K562 (cell line): ENCODE results near the gene USH1G. TPM values are rescaled to one million over a fixed set of nuclear protein-coding genes. Genes with fewer than 3 reads are reported as not detected.

ENCODE experiments used
- ARID3A ChIP-seq: IDR thresholded peaks from 2 replicates; pipeline ENCODE4 v1.6.1; 2012; ENCODE audit warnings: low read depth, low read length, improper control_type of control experiment, borderline replicate concordance
- CAMTA2 ChIP-seq: fragments of 250-450 bp; sonication (Bioruptor Pico); conservative IDR thresholded peaks from 2 replicates; pipeline ENCODE4 v1.5.1; 2022
- ETV6 ChIP-seq, 3 experiments: fragments of 150-350 bp in 1 of 3; sonication (generic) in 1 of 3; formaldehyde crosslinking in 1 of 3; IDR thresholded peaks; 2 replicates each; pipeline versions ENCODE4 v1.6.1 to v1.8.0; 2014 to 2022; ENCODE audit warnings: borderline replicate concordance in 2 of 3, low read depth in 2 of 3, antibody characterized with exemption in 1 of 3, low read length in 1 of 3, mild to moderate bottlenecking in 1 of 3, missing genetic modification reagents in 1 of 3
- GTF2F1 ChIP-seq: IDR thresholded peaks from 2 replicates; pipeline ENCODE4 v1.6.1; 2011; ENCODE audit warnings: low read depth, low read length, improper control_type of control experiment
- HDAC8 ChIP-seq: fragments of 450-650 bp; IDR thresholded peaks from 2 replicates; pipeline ENCODE4 v1.6.1; 2016; ENCODE audit warnings: mild to moderate bottlenecking, missing genetic modification characterization, moderate library complexity, missing compliant biosample characterization
- ID3 ChIP-seq, 2 experiments: fragments of 250-450 bp in 1 of 2; fragments of 450-650 bp in 1 of 2; sonication (Bioruptor Pico) in 1 of 2; IDR thresholded peaks; 2 replicates each; pipeline versions ENCODE4 v1.6.1 to v1.8.0; 2016 to 2021; ENCODE audit warnings: mild to moderate bottlenecking in 2 of 2, moderate library complexity in 2 of 2, missing compliant biosample characterization in 1 of 2, missing genetic modification characterization in 1 of 2
- KDM2B ChIP-seq: fragments of 250-450 bp; sonication (Bioruptor Pico); IDR thresholded peaks from 2 replicates; pipeline ENCODE4 v1.8.0; 2021; ENCODE audit warnings: mild to moderate bottlenecking, moderate library complexity
- L3MBTL2 ChIP-seq: fragments of 450-650 bp; IDR thresholded peaks from 2 replicates; pipeline ENCODE4 v1.6.1; 2016; ENCODE audit warnings: mild to moderate bottlenecking, moderate library complexity
- MED1 ChIP-seq: sonication (generic); formaldehyde crosslinking; IDR thresholded peaks from 2 replicates; pipeline ENCODE4 v1.8.1; 2023; ENCODE audit warnings: missing genetic modification reagents, borderline replicate concordance
- MEIS2 ChIP-seq: fragments of 450-650 bp; IDR thresholded peaks from 2 replicates; pipeline ENCODE4 v1.6.1; 2014; ENCODE audit warnings: mild to moderate bottlenecking; ENCODE audit not compliant: partially characterized antibody
- MNT ChIP-seq, 2 experiments: fragments of 450-650 bp; conservative IDR thresholded peaks; 2 replicates each; pipeline ENCODE4 v1.6.1; 2017; ENCODE audit warnings: mild to moderate bottlenecking in 2 of 2, moderate library complexity in 2 of 2
- RBFOX2 ChIP-seq: fragments of 200-400 bp; formaldehyde crosslinking; IDR thresholded peaks from 2 replicates; pipeline ENCODE4 v1.6.1; 2017; ENCODE audit warnings: low read depth, mild to moderate bottlenecking, low read length, moderate library complexity
- RBM39 ChIP-seq: fragments of 200-400 bp; formaldehyde crosslinking; optimal IDR thresholded peaks from 2 replicates; pipeline ENCODE3; 2018; ENCODE audit warnings: low read depth, low read length
- SAFB ChIP-seq: fragments of 200-400 bp; formaldehyde crosslinking; IDR thresholded peaks from 2 replicates; pipeline ENCODE4 v1.6.1; 2017; ENCODE audit warnings: low read depth, low read length, borderline replicate concordance
- SRF ChIP-seq, 2 experiments: fragments of 250-450, 450-650 bp in 1 of 2; sonication (Bioruptor Pico) in 1 of 2; sonication (generic) in 1 of 2; formaldehyde crosslinking; IDR thresholded peaks; 2 replicates each; pipeline versions ENCODE4 v1.5.0 to v1.5.1; 2020 to 2022; ENCODE audit warnings: mild to moderate bottlenecking in 1 of 2, missing genetic modification reagents in 1 of 2
- TRIM28 ChIP-seq: fragments of 450-650 bp; IDR thresholded peaks from 2 replicates; pipeline ENCODE4 v1.6.1; 2017
- ZC3H8 ChIP-seq: fragments of 450-650 bp; IDR thresholded peaks from 2 replicates; pipeline ENCODE4 v1.6.1; 2017
- ZFP1 ChIP-seq: fragments of 450-650 bp; formaldehyde crosslinking; IDR thresholded peaks from 2 replicates; pipeline ENCODE4 v1.4.0; 2020; ENCODE audit warnings: mild to moderate bottlenecking, mixed read lengths
- ZNF395 ChIP-seq: fragments of 200-800 bp; sonication (Bioruptor generic); IDR thresholded peaks from 2 replicates; pipeline ENCODE4 v1.6.1; 2017; ENCODE audit warnings: missing genetic modification characterization, missing compliant biosample characterization
- ZNF77 ChIP-seq: fragments of 250-450 bp; sonication (Bioruptor Pico); IDR thresholded peaks from 2 replicates; pipeline ENCODE4 v1.5.0; 2020
- polyA plus RNA-seq, 8 experiments: library from polyadenylated mRNA; depleted of rRNA in 4 of 8; stranded (reverse) in 5 of 8; unstranded in 3 of 8; fragments of >200 nt; fragmentation: Nextera tagmentation in 2 of 8; fragmentation: Illumina TruSeq in 1 of 8; extraction: Ambion mirVana in 2 of 8; extraction: Trizol in 1 of 8; gene quantifications; 2 replicates each; pipeline versions ENCODE4 v1.2.1 to v1.2.3, GENCODE V29; 2011 to 2014; ENCODE audit warnings: inconsistent platforms in 1 of 8, missing spikeins in 1 of 8
- total RNA-seq, 7 experiments: library from RNA; depleted of rRNA in 6 of 7; stranded (reverse); fragments of >200 nt in 6 of 7; fragmentation: Illumina TruSeq in 2 of 7; extraction: Trizol in 2 of 7; gene quantifications; 2 replicates each; pipeline versions ENCODE4 v1.2.1 to v1.2.3, GENCODE V29; 2011 to 2021; ENCODE audit warnings: low replicate concordance in 1 of 7

Gene USH1G
- total and polyA plus RNA-seq, 9 of the 15 experiments (the other 6 are each of a cell fraction or from before 2014, with no cell fraction given) = 0.22 to 1.00 (median 0.64) TPM; not detected in 2

GRCh38 chr17:74875977-74876593 lies 47.0 kb downstream of the USH1G start (continued):
- TF ChIP-seq ARID3A (no peak), MEIS2 (peak; percentile 74), ZC3H8 (no peak), CAMTA2 (CRISPR knock-in tag) (no peak), GTF2F1 (0 out of 2 replicates have a peak, but pooled peaks have one; percentile 25), MED1 (CRISPR knock-in tag) (no peak), SAFB (no peak), KDM2B (CRISPR knock-in tag) (0 out of 2 replicates have a peak, but pooled peaks have one; percentile 3), MNT (conservative IDR thresholded peaks at IDR 0.05) (0 out of 4 replicates have a peak, but pooled peaks of 1 of the 2 experiments have one; percentile 27), TRIM28 (0 out of 2 replicates have a peak, but pooled peaks have one; percentile 39), RBM39 (no peak), ID3 (CRISPR knock-in tag; IDR thresholded peaks at IDR 0.05) (0 out of 2 replicates have a peak, but pooled peaks have one; percentile 48), ID3 (tag; IDR thresholded peaks at IDR 0.05) (peak; percentile 79; the same call in 1 of the 2 replicates), ZNF395 (peak; percentile 95), SRF (CRISPR knock-in tag; IDR thresholded peaks at IDR 0.05) (no peak), ZFP1 (CRISPR knock-in tag) (no peak), ETV6 (IDR thresholded peaks at IDR 0.05; ENCODE audit: borderline replicate concordance in 1 of 2, low read depth in 2 of 2, low read length in 1 of 2) (no peak), ETV6 (CRISPR knock-in tag; IDR thresholded peaks at IDR 0.05; ENCODE audit: borderline replicate concordance) (no peak), ZNF77 (CRISPR knock-in tag) (no peak), L3MBTL2 (peak; percentile 87), HDAC8 (tag) (no peak), RBFOX2 (peak; percentile 54; the same call in 1 of the 2 replicates)
